ENCODE results near the gene ZGLP1. TPM values are rescaled to one million over a fixed set of nuclear protein-coding genes. Genes with fewer than 3 reads are reported as not detected.

The ZGLP1 gene
- total and polyA plus RNA-seq, 7 donors: 1.1 to 6.0 (median 3.0) TPM; not detected in 1

- no peak overlapping the region for H3K4me3 ChIP-seq
These were observed 15.3 kb downstream of the ZGLP1 start for GRCh38 chr19:10294368-10294697.

GRCh38 chr19:10293637-10294367, 15.8 kb downstream of the ZGLP1 start:
- Histone ChIP-seq H3K36me3 (no peaks in the 10 kb centered on the region), H3K4me1 (peaks cover 0 to 63% (median 56%) of the 10 kb centered on the region in 4 donors), H3K4me3 (no peak overlapping the region), H3K27ac (no peak overlapping the region), H3K9me3 (no peaks in the 10 kb centered on the region), H3K27me3 (peaks cover 72 to 98% (median 82%) of the 10 kb centered on the region in 3 donors)
- intact Hi-C loops (cut with DNase I): no loop called here
- DNase-seq: no peak
- no peak for TF ChIP-seq CTCF (IDR thresholded peaks at IDR 0.05)
- TF ChIP-seq EP300 (IDR thresholded peaks at IDR 0.05): no peak
- TF ChIP-seq POLR2AphosphoS5 (IDR thresholded peaks at IDR 0.05): no peak
- no peak for TF ChIP-seq POLR2A (IDR thresholded peaks at IDR 0.05)
- 16 to 27% methylated on average over 49 of the region's 49 CpGs for WGBS, 2 donors

More at GRCh38 chr19:10294368-10294697, 15.3 kb downstream of the ZGLP1 start:
- H3K27me3 ChIP-seq: peaks cover 70 to 96% (median 77%) of the 10 kb centered on the region in 3 donors
- no peaks in the 10 kb centered on the region for H3K9me3 ChIP-seq
- no peak overlapping the region for H3K27ac ChIP-seq
- no peak for DNase-seq
- intact Hi-C loops (cut with DNase I): no loop called here
- H3K4me1 ChIP-seq: peaks cover 0 to 57% (median 51%) of the 10 kb centered on the region in 4 donors
- TF ChIP-seq POLR2AphosphoS5 (IDR thresholded peaks at IDR 0.05) (no peak), CTCF (IDR thresholded peaks at IDR 0.05) (no peak), POLR2A (IDR thresholded peaks at IDR 0.05) (no peak), EP300 (IDR thresholded peaks at IDR 0.05) (no peak)
- WGBS, 2 donors: 8 to 13% methylated on average over 25 of the region's 25 CpGs
- no peaks in the 10 kb centered on the region for H3K36me3 ChIP-seq

- Histone ChIP-seq H3K27ac (no peak overlapping the region), H3K9me3 (no peaks in the 10 kb centered on the region), H3K4me1 (peaks cover 0 to 70% (median 60%) of the 10 kb centered on the region in 4 donors), H3K27me3 (peaks cover 78 to 100% (median 90%) of the 10 kb centered on the region in 3 donors), H3K36me3 (no peaks in the 10 kb centered on the region), H3K4me3 (peak overlapping the region in 2 of 4 donors; percentile 36 to 37)
- 10 to 17% methylated on average over 56 of the region's 56 CpGs for WGBS, 2 donors
- DNase-seq: no peak
- intact Hi-C loops (cut with DNase I): no loop called here
- TF ChIP-seq POLR2AphosphoS5 (IDR thresholded peaks at IDR 0.05): no peak
- TF ChIP-seq EP300 (IDR thresholded peaks at IDR 0.05): no peak
- no peak for TF ChIP-seq CTCF (IDR thresholded peaks at IDR 0.05)
- no peak for TF ChIP-seq POLR2A (IDR thresholded peaks at IDR 0.05)
These were observed 16.6 kb downstream of the ZGLP1 start for GRCh38 chr19:10292789-10293636.

- WGBS, 2 donors: 1 to 2% methylated on average over 45 of the region's 45 CpGs
- H3K4me1 ChIP-seq: peaks cover 0 to 73% (median 62%) of the 10 kb centered on the region in 4 donors
These were observed 17.3 kb downstream of the ZGLP1 start for GRCh38 chr19:10292206-10292788.

More at GRCh38 chr19:10292206-10292788, 17.3 kb downstream of the ZGLP1 start:
- Histone ChIP-seq H3K36me3 (no peaks in the 10 kb centered on the region), H3K27me3 (peaks cover 84 to 100% (median 98%) of the 10 kb centered on the region in 3 donors), H3K4me3 (peak overlapping the region in 2 of 4 donors; percentile 36 to 37), H3K9me3 (no peaks in the 10 kb centered on the region), H3K27ac (no peak overlapping the region)
- intact Hi-C loops (cut with DNase I): no loop called here
- TF ChIP-seq POLR2A (IDR thresholded peaks at IDR 0.05) (no peak), POLR2AphosphoS5 (IDR thresholded peaks at IDR 0.05) (peak in 1 of 4 donors; percentile 4)
- peak; percentile 80 for DNase-seq
